Breast epithelium (tissue), 3 donors: Measurements from ENCODE around the gene SEBOX.

Experiments
- POLR2A ChIP-seq: fragments of 450-650 bp; IDR thresholded peaks from one replicate; pipeline ENCODE4 v1.6.1; 2016; ENCODE audit warnings: antibody characterized with exemption, mild to moderate bottlenecking, moderate library complexity
- TF ChIP-seq, protein P1 (sequence below), 3 donors: fragments of 450-650 bp; IDR thresholded peaks; one replicate each; pipeline ENCODE4 v1.5.1; 2016 to 2017; ENCODE audit warnings: antibody characterized with exemption in 3 of 3, mild to moderate bottlenecking in 3 of 3, moderate library complexity in 3 of 3

GRCh38 chr17:28365487-28365886 lies 488 bp upstream of the SEBOX start:
- TF ChIP-seq, protein P1, sequence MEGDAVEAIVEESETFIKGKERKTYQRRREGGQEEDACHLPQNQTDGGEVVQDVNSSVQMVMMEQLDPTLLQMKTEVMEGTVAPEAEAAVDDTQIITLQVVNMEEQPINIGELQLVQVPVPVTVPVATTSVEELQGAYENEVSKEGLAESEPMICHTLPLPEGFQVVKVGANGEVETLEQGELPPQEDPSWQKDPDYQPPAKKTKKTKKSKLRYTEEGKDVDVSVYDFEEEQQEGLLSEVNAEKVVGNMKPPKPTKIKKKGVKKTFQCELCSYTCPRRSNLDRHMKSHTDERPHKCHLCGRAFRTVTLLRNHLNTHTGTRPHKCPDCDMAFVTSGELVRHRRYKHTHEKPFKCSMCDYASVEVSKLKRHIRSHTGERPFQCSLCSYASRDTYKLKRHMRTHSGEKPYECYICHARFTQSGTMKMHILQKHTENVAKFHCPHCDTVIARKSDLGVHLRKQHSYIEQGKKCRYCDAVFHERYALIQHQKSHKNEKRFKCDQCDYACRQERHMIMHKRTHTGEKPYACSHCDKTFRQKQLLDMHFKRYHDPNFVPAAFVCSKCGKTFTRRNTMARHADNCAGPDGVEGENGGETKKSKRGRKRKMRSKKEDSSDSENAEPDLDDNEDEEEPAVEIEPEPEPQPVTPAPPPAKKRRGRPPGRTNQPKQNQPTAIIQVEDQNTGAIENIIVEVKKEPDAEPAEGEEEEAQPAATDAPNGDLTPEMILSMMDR (IDR thresholded peaks at IDR 0.05), result no peak
- no peak for TF ChIP-seq POLR2A
